Retinal pigment epithelial cell (primary cell): ENCODE results near the gene TMPRSS3.

ENCODE experiments used
- DNase-seq: peaks from one replicate; pipeline ENCODE4 v3.0.0-alpha.2; 2010; ENCODE audit warnings: low read depth
- H3K4me3 ChIP-seq: 2 replicates; pipeline ENCODE4 v1.5.1; 2011; ENCODE audit warnings: mild to moderate bottlenecking, low read length, control low read depth, moderate library complexity
- CTCF ChIP-seq: conservative IDR thresholded peaks from 2 replicates; pipeline ENCODE4 v1.5.1; 2011; ENCODE audit warnings: low read depth, low read length, control low read depth, inconsistent platforms

The TMPRSS3 gene

GRCh38 chr21:42343963-42344510, 51.8 kb downstream of the TMPRSS3 start:
- no peak overlapping the region for H3K4me3 ChIP-seq
- no peak for TF ChIP-seq CTCF
- no peak for DNase-seq

- no peak for DNase-seq
- H3K4me3 ChIP-seq, result no peak overlapping the region
- TF ChIP-seq CTCF, result no peak
These were observed 52.3 kb downstream of the TMPRSS3 start for GRCh38 chr21:42343556-42343955.

GRCh38 chr21:42343101-42343500, 52.8 kb downstream of the TMPRSS3 start:
- TF ChIP-seq CTCF, result no peak
- no peak overlapping the region for H3K4me3 ChIP-seq
- no peak for DNase-seq

- H3K4me3 ChIP-seq, result no peak overlapping the region
- no peak for DNase-seq
- TF ChIP-seq CTCF, result no peak
These were observed 53.9 kb downstream of the TMPRSS3 start for GRCh38 chr21:42341776-42342542.

GRCh38 chr21:42340187-42341050, 55.4 kb downstream of the TMPRSS3 start:
- TF ChIP-seq CTCF, result no peak
- DNase-seq, result no peak
- no peak overlapping the region for H3K4me3 ChIP-seq

GRCh38 chr21:42338729-42339715, 56.8 kb downstream of the TMPRSS3 start:
- TF ChIP-seq CTCF, result no peak
- no peak for DNase-seq
- H3K4me3 ChIP-seq, result no peak overlapping the region
